HG02623 (cell line): ENCODE data around the gene OLIG1.

Experiments used
- ATAC-seq: cut with Tn5 transposase; IDR thresholded peaks from one replicate; pipeline ENCODE4 v1.9.1; 2021; ENCODE audit warnings: moderate library complexity; ENCODE audit not compliant: unreplicated experiment

The OLIG1 gene

DNA sequence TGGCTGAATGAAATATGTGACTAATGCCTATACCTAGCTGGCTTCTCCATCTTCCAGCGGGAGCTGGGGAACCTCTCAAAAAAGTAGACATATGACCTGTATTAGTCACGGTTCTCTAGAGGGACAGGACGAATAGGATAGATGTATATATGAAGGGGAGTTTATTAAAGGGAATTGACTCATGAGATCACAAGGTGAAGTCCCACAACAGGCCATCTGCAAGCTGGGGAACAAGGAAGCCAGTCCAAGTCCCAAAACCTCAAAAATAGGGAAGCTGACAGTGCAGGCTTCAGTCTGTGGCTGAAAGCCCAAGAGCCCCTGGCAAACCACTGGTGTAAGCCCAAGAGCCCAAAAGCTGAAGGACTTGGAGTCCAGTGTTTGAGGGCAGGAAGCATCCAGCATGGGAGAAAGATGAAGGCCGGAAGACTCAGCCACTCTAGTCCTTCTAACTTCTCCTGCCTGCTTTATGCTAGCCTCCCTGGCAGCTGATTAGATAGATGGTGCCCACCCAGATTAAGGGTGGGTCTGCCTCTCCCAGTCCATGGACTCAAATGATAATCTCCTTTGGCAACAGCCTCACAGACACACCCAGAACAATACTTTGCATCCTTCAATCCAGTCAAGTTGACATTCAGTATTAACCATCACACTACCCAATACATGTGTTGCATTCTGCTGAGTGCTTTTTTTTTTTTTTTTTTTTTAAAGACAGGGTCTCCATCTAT is 19.6 kb downstream of the OLIG1 start:
- ATAC-seq, result no peak

GRCh38 chr21:33096426-33096825 is 26.5 kb downstream of the OLIG1 start:
- ATAC-seq, result no peak

GRCh38 chr21:33099131-33099530 is 29.2 kb downstream of the OLIG1 start:
- ATAC-seq, result no peak

DNA sequence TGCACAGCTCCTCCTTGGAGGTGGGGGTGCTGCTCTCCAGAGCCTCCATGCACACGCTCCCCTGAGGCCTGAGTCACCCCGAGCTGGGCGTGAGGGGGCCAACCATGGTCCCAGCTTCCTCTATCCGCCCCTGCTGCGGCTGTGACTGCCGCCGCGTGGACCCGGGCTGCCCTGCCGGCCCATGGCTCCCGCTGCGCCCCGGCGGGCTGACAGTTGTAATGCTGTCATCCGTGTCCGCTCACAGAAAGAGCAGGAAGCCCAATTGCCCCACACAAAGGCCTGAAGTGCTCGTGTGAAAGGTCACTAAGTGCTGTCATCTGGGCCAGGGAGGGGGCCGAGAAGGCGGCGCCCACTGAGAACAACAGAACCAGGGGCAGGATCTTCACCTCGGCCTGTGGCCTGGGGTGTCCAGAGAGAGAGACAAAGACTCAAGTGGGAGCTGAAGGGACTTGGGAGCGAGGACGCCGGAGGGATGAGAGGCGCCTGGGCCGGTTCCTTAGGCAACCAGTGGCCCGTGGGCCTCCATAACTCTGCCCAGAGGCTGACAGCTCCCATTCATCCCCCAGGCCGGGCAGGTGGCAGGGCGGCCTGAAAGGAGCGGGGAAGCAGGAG is 31.5 kb downstream of the OLIG1 start:
- ATAC-seq, result no peak

GRCh38 chr21:33105088-33105487 is 35.1 kb downstream of the OLIG1 start:
- no peak for ATAC-seq

GRCh38 chr21:33108228-33108627 is 38.3 kb downstream of the OLIG1 start:
- ATAC-seq, result no peak

DNA sequence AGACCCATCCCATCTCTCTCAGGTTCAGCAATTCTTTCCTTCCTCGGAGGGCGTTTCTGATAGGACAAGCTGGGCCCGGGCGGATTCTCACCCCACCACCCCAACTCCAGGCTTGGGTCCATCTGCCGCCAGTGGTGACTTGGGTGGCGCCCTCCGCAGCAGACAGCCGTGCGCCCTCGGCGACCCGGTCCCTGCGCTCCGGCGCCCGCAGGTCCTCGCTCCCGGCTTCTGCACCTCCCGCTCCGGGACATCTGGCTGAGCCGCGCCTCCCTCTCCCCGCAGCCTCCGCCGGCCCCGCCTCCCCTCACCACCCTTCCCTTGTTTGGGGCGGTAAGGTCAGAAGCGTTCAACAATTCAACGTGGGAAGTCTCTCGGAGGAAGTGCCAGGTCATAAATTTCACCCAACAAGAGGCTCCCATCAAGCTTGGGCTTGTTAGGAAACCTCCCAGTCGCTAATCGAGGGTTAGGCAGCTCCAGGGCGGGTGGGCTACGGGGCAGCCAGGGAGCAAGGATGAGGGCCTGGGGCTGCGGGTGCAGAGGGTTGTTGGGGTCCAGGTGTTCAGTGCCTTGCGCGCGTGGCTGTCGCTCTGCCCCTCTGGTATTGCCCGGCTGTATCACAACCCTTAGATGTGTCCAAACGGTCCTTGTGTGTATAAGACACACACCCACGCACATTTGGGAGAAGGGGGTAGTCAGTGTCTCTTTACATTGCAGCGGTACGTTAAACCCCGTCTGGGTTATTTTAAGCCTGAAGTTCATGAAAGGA is 39.8 kb downstream of the OLIG1 start:
- no peak for ATAC-seq

DNA sequence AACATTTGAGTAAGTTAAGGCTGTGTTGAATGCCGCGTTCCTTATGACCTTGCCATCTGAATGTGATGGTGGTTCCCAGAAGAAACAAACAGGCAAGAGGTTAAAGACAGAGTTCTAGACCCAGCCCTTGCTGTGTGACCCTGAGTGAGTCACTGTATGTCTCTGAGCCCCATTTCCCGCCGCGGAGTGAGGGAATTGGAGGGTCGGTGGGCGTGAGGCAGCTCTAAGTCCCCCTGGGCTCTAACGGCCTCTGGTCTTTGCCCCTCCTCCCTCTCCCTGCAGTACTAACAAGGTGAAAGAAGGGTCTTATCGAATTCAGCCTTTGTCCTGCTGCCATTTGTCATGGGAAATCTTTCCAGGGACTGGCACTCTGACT is 40.4 kb downstream of the OLIG1 start:
- ATAC-seq, result no peak

DNA sequence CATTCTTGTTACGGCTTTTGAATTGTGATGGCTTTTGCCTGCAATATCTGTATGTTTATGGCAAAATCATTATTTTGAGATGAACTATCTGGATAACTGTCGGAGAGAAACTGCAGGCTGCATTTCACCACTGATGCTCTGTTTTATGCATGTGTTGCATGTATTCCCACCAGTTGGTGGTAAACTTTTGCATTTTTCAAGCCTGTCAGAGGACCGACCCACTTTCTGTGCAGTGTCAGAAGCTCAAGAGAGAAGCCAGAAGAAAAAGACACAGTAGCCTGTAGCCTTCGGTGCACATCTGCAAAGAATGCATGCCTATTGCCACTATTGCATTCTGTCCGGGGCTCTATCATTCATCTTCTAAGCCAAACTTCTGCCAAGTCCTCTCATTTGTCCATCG is 41.6 kb downstream of the OLIG1 start:
- ATAC-seq, result no peak

GRCh38 chr21:33112151-33112550 is 42.2 kb downstream of the OLIG1 start:
- no peak for ATAC-seq

GRCh38 chr21:33112681-33113080 is 42.7 kb downstream of the OLIG1 start:
- no peak for ATAC-seq

DNA sequence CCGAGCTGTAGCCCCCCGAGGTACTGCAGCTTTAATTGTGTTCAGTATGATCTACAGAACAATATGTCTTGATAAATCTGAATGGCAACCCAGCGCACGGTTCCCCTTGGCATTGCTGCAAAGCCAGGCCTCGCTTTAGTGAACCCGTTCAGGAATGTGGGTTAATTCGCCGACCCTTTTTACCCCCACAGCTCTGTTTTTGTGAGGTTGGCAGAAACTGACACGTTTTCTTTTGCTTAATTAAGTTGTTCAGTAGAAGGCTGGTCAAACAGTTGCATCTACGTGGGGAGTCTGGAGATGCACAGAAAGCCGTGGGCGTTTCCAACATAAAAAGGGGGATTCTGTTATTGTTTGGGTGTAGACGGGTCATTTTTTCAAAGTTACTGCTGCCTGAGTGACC is 43.2 kb downstream of the OLIG1 start:
- no peak for ATAC-seq

GRCh38 chr21:33114276-33114675 is 44.3 kb downstream of the OLIG1 start:
- ATAC-seq, result no peak

DNA sequence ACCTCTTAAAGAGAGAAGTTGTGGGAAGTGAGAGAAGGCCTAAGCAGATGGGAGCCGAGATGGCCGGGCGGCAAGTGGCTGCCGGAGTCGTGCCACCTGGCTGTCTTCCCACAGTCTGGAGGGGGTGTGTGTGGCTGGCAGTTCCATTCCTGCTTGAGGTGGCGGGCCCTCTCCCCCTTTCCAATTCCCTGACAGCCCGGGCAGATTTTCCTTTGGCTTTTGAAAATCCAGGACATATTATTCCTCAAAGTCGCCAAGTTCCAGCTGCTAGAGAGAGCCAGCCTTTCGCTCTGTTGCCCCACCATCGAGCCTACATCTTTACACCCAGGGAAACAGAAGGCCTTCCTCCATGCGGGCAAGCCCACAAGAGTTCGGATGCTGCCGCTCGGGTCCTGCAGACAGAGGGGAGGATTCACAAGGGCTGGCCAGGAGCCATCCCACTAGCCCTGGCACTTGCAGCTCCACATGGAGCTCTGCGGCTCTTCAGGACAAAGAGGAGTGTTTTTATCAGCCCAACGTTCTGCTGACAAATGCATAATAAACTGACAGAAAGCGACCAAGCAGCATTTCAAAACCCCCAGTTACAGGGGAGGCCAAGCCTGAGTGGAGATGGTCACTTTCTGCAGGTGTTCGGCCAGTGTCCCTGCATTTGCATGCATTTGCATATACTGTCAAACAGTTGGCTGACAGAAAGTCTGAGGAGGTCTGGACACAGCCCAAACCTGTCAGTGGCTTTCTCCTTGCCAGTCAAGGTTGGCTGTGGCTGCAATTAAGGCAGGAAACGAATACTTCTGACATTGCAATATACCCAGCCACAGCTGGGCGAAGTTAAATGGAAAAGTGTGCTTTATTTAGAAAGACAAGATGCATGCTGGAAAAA is 45.9 kb downstream of the OLIG1 start:
- no peak for ATAC-seq

DNA sequence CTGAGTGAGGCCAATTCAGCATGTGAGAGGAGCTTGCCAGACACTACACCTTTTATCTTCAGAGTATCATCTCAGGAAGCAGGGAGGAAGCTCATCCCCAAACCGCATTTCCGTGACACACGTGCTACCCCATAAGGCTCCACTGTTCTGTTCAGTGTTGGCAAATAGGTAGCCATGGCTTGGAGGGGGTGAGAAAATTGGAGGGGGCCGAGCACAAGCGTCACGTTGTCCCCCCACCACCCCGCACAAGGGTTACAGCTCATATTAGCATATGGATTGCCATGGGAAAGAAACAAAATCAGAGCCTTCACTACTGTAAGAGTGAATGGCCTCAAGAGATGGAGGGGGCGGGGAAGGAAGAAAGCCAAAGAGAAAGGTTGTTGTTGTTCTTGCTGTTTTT is 46.7 kb downstream of the OLIG1 start:
- no peak for ATAC-seq

DNA sequence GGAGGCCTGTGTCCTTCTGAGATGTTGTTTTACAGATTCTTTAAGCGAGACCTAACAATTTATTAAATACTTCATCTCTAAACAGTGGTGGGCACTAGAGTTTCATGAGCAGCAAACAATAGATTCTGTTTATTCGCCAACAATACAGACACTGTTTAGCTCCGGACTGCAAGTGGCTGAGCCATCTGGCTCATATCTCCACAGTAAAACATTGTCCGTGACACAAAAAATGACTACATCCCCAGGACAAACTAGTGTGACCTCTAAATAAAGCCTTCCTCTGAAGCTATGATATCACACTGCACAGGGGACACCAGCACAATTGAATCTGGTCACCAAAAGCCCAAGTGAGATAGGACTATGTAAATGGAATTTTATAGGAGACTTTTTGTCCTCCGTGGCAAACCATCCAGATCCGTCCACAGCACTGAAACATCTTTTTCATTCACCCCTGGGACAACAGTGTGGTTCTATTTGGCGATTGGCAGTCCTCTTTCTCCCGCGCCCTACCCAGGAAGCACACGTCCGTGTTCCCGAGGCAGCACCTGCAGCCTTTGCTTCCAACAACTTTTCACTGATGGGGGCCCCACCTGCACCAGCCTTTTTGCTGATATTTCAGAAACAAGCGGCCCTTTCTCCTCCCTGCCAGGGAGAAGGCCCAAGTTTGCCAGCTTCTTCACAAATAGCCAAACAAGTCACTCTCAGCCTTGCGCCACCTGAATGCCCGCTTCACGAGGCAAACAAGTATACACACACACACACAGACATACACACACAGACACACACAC is 47.4 kb downstream of the OLIG1 start:
- no peak for ATAC-seq
